H1 (cell line): ENCODE measurements around the gene CAMKMT.

ENCODE experiments used
- CBX5 ChIP-seq: fragments of 300-800, 300-1000 bp; sonication (generic); IDR thresholded peaks from 2 replicates; pipeline ENCODE4 v1.7.1; 2016; ENCODE audit warnings: antibody characterized with exemption, low read length, low read depth
- CHD1 ChIP-seq: IDR thresholded peaks from 2 replicates; pipeline ENCODE4 v1.6.1; 2012; ENCODE audit warnings: low read depth, low read length, improper control_type of control experiment
- EGR1 ChIP-seq: IDR thresholded peaks from 2 replicates; pipeline ENCODE4 v1.6.1; 2011; ENCODE audit warnings: low read depth, low read length, borderline replicate concordance
- POLR2A ChIP-seq, 2 experiments: IDR thresholded peaks; 1 replicate in 1 of 2; 2 replicates in 1 of 2; pipeline ENCODE4 v1.6.1; 2011; ENCODE audit warnings: low read depth in 2 of 2, low read length in 2 of 2, mild to moderate bottlenecking in 2 of 2; ENCODE audit errors: control extremely low read depth in 1 of 2
- RAD21 ChIP-seq, 2 experiments: IDR thresholded peaks in 1 of 2; conservative IDR thresholded peaks in 1 of 2; 2 replicates each; pipeline ENCODE4 v1.6.1; 2011; ENCODE audit warnings: low read depth in 2 of 2, low read length in 2 of 2, improper control_type of control experiment in 1 of 2, inconsistent platforms in 1 of 2, mild to moderate bottlenecking in 1 of 2, moderate library complexity in 1 of 2
- SP1 ChIP-seq: IDR thresholded peaks from 2 replicates; pipeline ENCODE4 v1.6.1; 2011; ENCODE audit warnings: low read depth, low read length
- TEAD4 ChIP-seq: IDR thresholded peaks from 2 replicates; pipeline ENCODE4 v1.6.1; 2012; ENCODE audit warnings: low read depth, low read length, inconsistent platforms, mixed read lengths
- TF ChIP-seq, protein P1 (sequence below), 3 experiments: IDR thresholded peaks; 1 replicate in 2 of 3; 2 replicates in 1 of 3; pipeline versions ENCODE4 v1.5.1 to v1.6.1; 2011; ENCODE audit warnings: low read length in 3 of 3, mild to moderate bottlenecking in 3 of 3, inconsistent platforms in 2 of 3, low read depth in 1 of 3, moderate library complexity in 1 of 3; ENCODE audit not compliant: insufficient read depth in 1 of 3; ENCODE audit errors: control extremely low read depth in 1 of 3

DNA sequence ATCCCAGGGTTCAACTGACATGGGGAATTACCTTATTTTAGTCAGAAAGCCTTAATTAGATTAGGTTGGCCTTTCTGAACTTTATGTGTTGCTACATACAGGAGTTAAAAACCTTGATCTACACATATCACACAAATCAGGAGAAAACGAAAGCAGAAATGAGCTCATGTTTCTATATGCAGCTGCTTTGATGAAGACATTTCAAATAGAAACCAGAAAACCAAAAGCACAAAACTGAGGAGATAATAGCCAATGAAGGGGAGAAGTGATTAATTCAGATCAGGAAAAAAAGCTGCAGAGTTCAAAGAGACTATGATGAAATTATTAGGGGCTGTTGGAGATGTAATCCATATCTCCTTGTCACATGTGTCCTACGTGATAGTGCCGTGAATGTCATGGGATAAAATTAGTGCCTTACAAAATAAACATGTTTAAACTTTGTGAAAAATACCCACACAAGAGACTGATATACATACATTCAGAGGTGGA is 255.0 kb downstream of the CAMKMT start:
- no peak for TF ChIP-seq TEAD4
- TF ChIP-seq, protein P1, sequence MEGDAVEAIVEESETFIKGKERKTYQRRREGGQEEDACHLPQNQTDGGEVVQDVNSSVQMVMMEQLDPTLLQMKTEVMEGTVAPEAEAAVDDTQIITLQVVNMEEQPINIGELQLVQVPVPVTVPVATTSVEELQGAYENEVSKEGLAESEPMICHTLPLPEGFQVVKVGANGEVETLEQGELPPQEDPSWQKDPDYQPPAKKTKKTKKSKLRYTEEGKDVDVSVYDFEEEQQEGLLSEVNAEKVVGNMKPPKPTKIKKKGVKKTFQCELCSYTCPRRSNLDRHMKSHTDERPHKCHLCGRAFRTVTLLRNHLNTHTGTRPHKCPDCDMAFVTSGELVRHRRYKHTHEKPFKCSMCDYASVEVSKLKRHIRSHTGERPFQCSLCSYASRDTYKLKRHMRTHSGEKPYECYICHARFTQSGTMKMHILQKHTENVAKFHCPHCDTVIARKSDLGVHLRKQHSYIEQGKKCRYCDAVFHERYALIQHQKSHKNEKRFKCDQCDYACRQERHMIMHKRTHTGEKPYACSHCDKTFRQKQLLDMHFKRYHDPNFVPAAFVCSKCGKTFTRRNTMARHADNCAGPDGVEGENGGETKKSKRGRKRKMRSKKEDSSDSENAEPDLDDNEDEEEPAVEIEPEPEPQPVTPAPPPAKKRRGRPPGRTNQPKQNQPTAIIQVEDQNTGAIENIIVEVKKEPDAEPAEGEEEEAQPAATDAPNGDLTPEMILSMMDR (IDR thresholded peaks at IDR 0.05; ENCODE audit: control extremely low read depth in 1 of 3, insufficient read depth in 1 of 3, low read depth in 1 of 3, low read length in 3 of 3): no peak
- TF ChIP-seq CBX5: no peak
- TF ChIP-seq RAD21 (IDR thresholded peaks at IDR 0.05 in 1 of 2, conservative IDR thresholded peaks at IDR 0.05 in 1 of 2; ENCODE audit: low read depth in 2 of 2, low read length in 2 of 2): no peak
- no peak for TF ChIP-seq SP1
- TF ChIP-seq POLR2A (IDR thresholded peaks at IDR 0.05; ENCODE audit: control extremely low read depth in 1 of 2, low read depth in 2 of 2, low read length in 2 of 2): no peak
- no peak for TF ChIP-seq EGR1
- TF ChIP-seq CHD1: no peak
